CD4-positive, alpha-beta T cell treated with Interleukin-6 for 4 hours (primary cell): ENCODE data around the gene CCDC141.

Experiments
- DNase-seq: peaks from one replicate; pipeline ENCODE4 v3.0.0-alpha.2; 2020; ENCODE audit warnings: mixed read lengths

Gene CCDC141

DNA sequence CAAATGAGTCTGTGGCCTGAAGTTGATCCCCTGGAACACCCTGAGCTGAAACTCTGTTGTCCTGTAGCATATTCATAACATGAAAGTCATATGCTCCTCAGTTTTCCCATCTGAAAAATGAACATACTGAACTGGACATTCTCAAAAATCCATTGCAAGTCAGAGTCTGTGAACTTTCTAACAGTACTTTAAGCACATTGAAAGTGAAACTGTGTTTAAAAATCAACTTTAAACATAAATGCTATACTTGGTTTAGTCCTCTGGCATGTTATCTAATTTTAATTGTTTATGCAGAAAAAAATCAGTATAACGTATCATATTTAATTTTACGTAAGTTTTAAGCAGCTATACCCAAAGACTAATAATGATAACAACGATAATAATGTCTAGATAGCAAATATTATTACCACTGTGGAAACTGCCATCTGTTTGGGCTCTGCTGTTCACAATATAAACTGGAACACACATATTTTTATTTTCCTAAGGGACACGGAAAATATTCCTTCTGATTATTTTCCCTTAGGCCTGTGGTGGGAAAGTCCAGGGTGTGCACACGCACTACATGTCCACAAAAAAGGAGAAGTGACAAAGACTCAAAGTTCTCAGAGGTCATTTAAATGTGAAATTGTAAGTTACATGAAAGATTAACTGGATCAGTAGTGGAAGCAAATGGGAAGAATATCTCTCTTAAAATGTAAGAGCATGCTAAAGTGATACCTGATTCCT, 186.6 kb downstream of the CCDC141 start:
- no peak for DNase-seq

DNA sequence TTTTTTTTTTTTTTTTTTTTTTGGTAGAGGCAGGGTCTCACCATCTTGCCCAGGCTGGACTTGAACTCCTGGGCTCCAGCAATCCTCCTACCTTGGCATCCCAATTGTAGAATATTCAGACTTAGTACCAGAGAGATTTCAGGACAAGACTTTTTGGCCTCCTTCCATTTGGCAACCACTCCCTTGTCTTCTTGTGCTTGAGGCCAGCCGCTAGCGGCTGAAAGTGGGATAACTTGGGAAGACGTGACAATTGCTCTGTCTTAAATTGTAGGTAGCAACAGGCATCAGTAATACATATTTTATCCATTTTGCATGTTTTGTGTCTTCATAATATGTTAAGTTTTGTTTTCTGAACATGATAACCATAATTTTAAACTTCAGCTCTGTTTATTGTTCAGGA, 189.4 kb downstream of the CCDC141 start:
- DNase-seq = no peak

DNA sequence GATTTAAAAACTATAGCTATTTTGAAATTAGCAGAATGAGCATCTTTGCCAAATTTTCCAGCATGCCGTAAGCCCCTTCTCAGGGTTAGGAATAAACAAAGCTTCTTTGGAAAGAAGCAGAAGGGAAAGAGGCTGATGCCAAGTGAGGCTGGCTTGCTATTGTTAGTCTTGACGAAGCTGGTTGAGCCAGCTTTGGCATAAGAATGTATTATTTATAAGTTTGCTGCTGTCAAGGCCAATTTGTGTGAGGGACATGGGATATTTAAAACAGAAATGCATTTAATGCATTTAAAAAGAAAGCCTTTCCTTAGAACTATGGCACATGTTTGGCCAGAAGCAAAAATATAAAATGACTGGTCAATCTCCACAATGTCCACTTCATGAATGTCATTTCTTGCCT, 190.2 kb downstream of the CCDC141 start:
- no peak for DNase-seq

DNA sequence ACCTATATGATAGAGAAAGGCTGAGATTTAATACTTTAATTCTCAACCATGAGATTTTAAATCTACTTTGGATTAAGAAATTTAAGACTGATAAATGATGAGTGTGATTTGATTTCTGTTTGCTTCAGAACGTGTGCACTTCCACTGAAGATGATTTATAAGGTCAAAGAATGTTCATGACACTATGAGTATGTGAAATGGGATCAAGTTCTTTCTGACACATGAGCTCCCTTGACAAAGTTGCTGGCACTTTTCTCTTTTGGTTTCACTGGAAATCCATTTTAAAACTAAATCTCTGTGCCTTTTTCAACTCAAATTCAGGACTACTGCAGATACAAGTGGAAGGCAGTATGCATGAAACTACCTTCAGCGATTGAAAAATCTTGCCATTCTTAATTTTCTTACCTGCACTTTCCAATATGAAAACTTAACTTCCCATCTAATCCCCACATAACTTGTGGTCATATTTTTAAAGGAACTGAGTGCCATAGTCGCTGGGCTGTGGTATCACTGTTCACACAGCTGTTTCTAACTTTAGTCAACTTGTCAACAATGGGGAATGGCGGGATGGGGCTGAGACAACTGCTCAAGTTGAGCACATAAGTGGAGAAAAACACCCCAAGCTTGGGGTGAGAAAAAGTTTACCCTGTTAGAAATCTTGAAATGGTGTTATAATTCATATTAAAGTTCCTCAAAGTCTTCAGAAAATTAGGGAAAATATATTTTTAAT, 190.9 kb downstream of the CCDC141 start:
- no peak for DNase-seq

DNA sequence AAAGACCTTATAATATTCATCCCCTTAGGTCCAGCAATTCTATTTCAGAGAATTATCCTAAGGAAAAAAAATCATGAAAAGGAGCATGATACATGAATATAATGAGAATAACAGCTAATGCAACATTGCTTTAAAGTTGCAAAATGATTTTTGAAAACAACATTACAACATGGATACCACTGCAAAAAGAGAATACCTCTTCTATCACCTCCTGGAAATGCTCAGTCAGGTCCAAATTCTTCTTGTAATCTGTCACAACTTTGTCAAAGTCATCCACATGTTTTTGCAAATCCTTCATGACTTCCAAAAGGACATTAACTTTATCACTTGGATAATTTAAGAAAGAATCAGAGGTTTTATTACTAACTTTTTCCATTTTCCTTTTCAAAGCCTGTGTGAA, 194.8 kb downstream of the CCDC141 start:
- no peak for DNase-seq

DNA sequence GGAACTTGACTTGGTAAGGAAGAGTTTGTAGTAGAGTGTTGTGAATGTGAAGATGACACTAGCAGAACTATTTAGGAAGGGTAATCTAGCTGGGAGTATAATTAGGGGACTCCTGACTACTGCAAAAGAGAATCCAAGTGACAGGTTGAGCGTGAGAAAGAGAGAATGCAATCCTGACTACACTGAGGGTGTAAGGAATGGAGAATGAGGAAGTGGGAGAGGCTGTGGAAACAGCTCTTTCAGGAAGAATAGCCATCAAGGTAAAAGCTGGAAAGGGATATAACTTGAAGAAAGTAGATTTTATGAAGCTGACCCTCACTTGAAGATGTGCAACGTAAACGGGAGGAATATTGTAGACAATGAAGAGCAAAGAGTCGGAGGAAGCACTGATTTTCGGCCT, 201.6 kb downstream of the CCDC141 start:
- no peak for DNase-seq

DNA sequence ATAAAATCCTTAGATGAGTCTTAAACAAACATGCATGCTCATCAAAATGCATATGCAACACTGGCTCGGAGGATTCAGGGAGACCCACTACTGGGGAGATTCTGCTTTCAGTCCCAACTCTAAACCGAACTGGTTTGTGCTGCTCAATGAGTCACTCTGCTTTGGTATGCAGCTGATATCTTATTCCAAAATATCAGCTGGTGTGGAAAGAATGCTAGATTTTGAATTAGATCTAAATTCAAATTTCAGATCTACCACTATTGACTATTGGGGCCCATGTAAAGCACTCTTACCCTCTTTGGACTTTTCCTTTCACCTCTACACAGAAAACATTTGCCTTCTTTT, 203.5 kb downstream of the CCDC141 start:
- no peak for DNase-seq

DNA sequence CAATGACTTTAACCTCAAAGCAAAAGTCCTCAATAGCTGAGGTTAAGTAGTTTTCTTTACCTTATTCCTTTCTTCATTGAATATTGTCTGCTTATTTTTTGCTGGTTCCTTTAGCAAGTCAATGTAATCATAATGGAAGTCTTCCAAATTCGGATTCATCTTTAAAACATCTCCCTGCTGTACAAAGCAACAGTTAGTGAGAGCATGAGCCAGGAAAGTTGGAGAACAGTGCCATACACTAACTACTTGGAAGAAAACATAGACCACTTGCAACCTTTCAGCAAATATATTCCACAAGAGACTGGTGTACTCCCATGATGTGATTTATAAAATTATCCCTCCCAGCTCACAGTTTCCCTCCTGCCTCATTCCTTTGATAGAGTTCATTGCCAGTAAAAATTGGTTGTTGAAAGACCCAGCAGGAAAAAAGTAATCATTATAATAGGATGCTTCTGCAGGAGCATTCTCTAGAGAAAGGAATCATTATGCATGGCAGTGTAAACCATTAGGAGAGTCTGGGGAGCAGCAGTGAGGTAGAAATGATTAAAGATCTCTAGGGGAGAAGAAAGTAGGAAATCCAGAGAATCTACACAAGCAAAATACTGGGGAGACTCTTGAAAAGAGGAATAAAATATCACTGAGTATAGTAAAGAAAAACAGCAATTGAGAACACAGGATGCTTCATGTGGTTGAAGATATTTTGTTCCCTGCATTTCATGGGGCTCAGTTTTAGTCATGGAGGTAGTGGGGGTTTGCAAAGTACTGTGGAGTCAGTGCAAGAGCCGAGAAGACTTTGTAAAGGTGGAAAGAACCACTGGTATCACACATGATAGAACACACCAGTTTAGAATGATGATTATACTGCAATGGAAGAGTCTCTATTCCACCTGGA, 204.1 kb downstream of the CCDC141 start:
- no peak for DNase-seq

DNA sequence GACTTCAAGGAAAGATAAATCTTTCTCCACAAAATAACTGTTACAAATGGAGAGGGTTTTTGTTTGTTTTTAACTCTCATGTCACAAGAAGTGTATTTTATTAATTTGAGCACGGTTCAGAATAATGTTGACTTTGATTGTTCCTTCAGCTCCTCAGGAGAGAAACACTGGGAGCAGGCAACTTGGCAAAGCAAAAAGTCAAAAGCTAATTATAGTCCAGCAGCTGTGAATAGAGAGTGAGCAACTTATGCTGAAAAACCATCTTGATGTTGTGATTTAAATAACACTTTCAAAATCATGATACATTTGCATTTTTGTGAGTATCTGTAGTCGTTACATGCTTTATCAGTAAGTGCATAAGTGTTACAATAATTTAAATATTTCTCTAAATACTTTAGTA, 205.2 kb downstream of the CCDC141 start:
- DNase-seq = no peak

DNA sequence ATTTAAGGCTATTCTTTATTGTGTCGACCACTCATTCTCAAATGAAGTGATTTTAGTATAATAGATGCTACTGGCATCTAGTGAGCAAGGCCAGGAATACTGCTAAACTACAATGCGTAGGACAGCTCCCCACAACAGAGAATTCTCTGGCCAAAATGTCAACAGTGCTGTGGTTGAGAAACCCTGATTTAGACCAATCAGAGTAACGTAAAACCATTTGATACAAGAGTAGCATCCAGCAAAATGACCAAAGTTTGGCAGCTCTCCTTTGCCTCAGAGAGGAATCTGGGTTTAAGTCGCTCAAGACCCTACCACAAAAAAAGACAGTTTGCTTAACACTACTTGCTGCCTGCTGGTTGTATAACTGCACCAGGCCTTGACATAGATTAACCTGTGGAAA, 205.7 kb downstream of the CCDC141 start:
- DNase-seq = no peak

DNA sequence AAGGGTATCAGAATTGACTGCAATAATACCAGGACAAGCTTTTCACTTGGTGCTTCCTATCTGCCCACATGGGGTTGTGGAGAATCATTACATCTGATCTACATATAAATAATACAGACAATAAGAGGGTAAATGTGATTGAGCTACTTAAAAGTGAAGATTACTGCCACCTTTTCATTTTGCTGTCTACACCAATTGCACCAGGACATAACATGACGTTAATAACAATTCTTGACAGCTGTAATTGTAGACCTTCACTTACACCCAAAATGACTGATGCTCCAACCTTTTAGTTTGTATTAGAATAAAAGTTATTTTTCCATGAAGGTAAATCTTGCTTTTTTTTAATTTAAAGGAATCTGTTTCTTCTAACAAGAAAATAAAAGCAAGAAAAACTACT, 206.2 kb downstream of the CCDC141 start:
- no peak for DNase-seq

DNA sequence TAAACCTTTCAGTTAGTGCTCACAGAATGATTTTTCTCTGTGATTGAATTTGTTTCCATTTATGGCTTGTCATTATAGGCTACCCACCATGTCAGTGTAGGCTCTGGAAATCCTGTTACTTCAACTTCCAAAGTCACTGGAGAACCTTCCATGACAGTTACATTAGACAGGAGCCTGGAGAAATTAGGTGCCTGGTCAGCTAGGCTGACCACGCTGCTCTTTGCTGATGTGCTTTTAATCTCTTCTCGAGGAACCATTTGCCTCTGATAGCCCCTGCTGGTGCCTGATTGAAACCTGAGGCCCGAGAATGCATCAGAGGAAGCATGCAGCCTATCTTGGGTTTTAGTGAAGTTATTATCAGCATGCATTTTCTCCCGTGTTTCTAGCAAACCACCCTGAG, 213.1 kb downstream of the CCDC141 start:
- no peak for DNase-seq

DNA sequence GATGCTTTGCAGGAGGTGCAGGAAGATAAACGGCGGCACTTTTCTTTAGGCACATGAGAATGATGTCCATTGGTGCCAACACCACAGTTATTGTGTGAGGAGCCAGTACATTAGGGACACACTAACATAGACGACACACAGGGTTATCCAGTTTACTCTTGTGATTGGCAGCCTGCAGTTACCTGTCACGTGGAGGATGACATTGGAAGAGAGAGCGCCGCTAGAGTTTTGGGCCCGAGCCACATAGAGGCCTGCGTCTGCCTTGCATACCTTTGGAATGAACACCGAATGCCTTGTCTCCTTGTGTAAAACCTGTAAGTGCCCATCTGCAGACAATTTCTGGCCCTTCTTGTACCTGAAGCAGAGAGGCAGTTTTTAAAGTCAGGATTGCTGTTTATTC, 215.9 kb downstream of the CCDC141 start:
- no peak for DNase-seq

DNA sequence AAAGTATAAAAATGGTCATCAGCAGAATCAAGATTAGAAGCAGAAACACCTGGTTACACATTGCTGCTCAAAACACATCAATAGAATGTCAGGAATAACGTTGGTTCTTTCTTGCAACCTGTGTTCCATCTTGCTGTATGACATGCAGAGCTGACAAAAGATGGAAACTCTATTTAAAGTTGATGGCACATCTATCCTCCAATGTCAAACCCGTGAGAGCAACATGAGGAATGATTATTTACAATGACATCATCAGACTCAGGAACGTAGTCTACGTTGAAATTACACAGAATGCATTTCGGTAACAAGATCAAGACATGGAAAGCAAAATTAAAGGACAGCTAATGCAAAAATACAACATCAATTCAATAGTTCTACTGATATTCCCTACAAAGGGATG, 216.6 kb downstream of the CCDC141 start:
- DNase-seq = no peak

DNA sequence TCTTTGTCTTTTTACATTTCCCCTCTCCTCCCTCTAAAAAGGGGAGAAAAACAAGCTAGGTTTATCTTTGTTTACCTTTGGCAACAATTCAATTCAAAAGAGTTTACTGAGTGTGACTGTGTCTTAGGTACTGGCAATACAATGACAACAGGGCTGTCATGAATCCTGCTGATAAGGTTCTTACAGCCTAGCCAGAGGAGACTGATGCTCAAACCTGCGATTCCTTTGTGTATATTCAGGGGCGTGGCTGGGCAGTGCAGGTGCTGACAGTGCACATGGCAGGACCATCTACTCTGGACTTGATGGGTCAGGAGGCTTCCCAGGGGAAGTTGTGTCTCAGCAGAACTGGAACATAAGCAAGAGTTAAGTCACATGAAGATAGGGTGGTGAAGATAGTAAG, 219.5 kb downstream of the CCDC141 start:
- no peak for DNase-seq

DNA sequence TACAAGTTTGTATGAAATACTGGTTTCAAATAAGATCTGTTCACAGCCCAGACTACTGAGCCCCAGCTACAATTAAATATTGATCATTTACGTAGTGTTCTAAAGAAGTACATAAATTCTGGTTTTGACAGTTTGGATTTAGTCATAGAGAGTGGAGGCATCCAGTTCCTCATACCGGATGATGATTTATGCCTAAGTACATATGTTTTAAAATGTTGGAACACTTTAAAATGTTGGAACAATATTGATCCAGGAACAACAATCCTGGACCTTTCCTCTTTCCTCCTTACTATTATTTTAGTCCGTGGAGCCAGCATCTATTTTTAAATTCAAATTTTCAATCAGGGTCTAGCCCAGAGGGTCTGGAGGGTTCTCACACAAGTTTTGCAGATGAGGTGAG, 220.0 kb downstream of the CCDC141 start:
- DNase-seq = no peak

DNA sequence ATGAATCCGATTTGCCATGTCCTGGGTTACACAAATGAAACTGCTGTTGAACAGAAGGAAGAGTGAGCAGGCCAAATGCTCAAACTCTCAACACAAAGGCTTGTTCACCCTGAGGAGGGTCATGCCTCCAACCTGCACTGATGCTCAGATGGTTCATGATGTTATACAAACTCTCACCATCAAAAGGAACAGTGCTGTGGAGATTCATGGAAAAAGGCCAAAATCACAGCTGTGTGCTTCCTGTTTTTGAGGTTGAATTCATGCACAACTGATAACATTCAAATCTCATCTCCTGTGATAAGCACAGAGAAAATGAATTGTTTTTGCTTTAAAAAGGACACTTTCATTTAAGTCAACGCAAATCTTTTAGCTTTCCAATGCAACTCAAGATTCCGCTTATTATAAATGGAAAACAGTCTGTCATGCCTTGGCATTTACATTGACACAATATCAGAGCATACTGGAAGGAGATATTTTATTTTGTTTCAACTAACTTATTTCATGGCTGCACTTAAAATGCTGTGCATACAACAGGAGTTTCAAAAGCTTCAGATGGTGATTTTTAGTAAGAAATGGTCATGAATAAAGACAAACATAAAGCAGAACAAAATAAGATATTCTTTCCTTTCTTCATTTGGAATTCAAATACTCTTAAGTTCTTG, 220.5 kb downstream of the CCDC141 start:
- no peak for DNase-seq

DNA sequence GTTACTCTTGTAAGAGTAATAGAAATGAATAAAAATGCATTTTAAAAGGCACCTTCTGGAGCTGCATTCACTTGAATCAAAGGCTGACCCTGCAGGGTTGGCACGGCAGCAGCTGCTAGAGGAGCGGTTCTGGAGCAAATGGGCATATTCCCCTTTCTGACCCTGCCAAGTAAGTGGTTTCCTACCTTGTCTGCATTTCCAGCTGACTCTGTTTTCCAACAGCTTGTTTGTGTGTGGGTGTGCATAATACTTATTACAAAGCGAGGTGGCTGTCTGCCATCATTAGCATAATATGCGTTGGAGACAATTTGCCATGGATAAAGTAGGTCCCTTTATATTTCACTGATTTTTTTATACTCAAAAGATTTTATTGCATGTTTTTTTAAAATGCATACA, 221.5 kb downstream of the CCDC141 start:
- no peak for DNase-seq

DNA sequence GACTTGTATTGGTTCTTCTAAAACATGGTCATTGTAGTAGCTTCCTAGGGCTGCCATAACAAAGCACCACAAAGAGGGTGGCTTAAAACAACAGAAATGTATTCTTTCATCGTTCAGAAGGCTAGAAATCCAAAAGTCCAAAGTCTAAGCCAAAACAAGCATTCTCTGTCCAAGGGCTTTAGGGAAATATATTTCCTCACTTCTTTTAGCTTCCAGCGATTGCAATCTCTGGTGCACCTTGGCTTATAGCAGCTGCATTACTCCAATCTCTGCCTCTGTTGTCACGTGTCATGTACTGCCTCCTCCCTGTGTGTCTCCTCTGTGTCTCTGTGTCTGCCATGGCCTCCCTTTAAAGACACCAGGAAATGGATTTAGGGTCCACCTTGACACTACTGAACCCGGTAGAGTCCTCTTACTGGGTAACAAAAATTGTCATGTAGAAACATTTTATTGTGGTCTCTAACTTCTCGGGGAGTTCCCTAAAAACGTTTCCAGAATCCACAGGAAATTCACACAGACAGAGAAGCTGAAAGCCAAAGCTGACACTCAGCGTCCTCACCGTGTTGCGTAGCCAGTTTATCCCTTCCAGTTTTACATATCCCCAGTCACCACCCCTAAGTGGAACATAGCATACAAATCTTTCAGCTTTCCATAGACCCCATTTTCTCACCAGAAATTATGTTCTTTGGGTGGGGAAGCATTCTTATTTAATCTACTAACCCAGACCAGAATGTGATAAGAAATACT, 222.0 kb downstream of the CCDC141 start:
- no peak for DNase-seq

DNA sequence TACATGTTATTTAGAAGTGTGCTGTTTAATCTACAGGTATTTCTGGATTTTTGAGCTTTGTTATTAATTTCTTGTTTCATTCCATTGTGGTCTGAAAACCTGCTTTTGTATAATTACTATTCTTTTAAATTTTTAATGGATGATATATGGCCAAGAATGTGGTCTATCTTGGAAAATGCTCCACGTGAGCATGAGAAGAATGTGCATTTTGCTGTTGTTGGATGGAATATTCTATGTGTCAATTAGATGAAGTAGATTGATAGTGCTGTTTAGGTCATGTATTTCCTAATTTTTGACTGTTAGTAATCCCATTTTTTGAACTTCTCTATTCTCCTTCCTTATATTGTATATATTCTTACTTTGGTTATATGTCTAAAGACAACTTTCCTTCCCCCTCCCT, 222.8 kb downstream of the CCDC141 start:
- no peak for DNase-seq

DNA sequence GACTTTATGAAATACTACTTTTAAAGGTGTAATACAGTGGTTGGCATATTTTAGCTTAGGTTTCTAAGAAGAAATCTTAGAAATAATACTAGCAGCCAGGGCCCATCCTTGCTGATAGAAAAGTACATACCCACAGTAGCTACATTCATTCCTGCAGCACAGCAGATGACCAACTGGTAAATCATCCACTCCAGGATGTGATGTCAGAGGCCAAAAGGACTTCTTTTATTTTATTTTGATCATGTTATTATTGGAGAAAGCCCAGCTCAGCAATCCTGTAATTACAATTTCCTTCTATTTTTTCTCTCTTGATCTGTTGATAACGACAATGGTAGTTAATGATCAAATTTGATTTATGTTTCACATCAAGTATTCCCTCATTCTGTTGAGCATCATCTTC, 224.8 kb downstream of the CCDC141 start:
- no peak for DNase-seq

DNA sequence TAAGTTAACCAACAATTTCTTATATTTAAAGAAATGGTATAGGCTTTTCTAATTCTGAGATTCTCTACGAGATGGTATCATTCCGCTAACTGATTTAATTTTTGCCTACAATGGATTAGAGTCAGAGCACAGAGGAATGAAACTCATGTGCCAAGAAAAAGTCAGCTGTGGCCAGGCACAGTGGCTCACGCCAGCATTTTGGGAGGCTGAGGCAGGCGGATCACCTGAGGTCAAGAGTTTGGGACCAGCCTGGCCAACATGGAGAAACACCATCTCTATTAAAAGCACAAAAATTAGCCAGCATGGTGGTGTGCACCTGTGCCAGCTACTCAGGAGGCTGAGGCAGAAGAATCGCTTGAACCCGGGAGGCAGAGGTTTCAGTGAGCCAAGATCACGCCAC, 225.8 kb downstream of the CCDC141 start:
- DNase-seq = no peak

DNA sequence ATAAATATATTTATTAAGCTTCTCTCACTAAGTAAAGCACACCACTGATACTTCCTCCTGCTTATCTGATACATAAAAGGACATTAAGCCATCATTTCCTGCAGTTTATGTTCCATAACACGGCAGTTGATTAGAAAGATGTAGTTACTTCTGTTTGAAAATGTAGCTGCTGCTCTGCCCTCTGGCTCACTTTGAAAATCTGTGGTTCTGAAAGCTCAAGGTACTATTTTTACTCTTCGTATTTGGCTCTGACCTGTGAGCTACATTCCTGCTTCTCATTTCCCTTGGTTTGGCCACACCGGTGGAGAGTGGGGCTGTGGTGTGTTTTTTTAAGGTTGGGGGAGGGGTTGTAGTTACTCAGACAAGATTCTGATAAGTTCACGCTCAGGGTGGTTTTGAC, 229.9 kb downstream of the CCDC141 start:
- no peak for DNase-seq
